ENCODE measurements around the gene BBS7.

The BBS7 gene

GRCh38 chr4:121791481-121791880, 78.8 kb downstream of the BBS7 start:
- DNase-seq: no peak

GRCh38 chr4:121790976-121791375, 79.3 kb downstream of the BBS7 start:
- no peak for DNase-seq

GRCh38 chr4:121789960-121790829, 80.1 kb downstream of the BBS7 start:
- DNase-seq: no peak

- DNase-seq: no peak
Measured at GRCh38 chr4:121789455-121789854, 80.8 kb downstream of the BBS7 start.

GRCh38 chr4:121788896-121789295, 81.4 kb downstream of the BBS7 start:
- DNase-seq: no peak

- DNase-seq: no peak
Measured at GRCh38 chr4:121786221-121786620, 84.1 kb downstream of the BBS7 start.

- DNase-seq: no peak
Measured at GRCh38 chr4:121785479-121785878, 84.8 kb downstream of the BBS7 start.

- no peak for DNase-seq
Measured at GRCh38 chr4:121784975-121785374, 85.3 kb downstream of the BBS7 start.

- DNase-seq: no peak
Measured at GRCh38 chr4:121784401-121784800, 85.9 kb downstream of the BBS7 start.

GRCh38 chr4:121783210-121783609, 87.1 kb downstream of the BBS7 start:
- DNase-seq: peak in 1 of 4 experiments; percentile 25

- DNase-seq: no peak
Measured at GRCh38 chr4:121778991-121779628, 91.2 kb downstream of the BBS7 start.

GRCh38 chr4:121777625-121778024, 92.6 kb downstream of the BBS7 start:
- no peak for DNase-seq

- no peak for DNase-seq
Measured at GRCh38 chr4:121776610-121777401, 93.5 kb downstream of the BBS7 start.

Data from suppressor macrophage (primary cell).